Activated T-helper 9 cell treated with anti-CD3 and anti-CD28 coated beads, Interleukin-2, amount 50 U/mL, for 16 hours (primary cell): ENCODE results near the gene DDX1.

Experiments
- DNase-seq: peaks from one replicate; pipeline ENCODE4 v3.0.0-alpha.2; 2020; ENCODE audit warnings: low read depth

Gene DDX1

DNA sequence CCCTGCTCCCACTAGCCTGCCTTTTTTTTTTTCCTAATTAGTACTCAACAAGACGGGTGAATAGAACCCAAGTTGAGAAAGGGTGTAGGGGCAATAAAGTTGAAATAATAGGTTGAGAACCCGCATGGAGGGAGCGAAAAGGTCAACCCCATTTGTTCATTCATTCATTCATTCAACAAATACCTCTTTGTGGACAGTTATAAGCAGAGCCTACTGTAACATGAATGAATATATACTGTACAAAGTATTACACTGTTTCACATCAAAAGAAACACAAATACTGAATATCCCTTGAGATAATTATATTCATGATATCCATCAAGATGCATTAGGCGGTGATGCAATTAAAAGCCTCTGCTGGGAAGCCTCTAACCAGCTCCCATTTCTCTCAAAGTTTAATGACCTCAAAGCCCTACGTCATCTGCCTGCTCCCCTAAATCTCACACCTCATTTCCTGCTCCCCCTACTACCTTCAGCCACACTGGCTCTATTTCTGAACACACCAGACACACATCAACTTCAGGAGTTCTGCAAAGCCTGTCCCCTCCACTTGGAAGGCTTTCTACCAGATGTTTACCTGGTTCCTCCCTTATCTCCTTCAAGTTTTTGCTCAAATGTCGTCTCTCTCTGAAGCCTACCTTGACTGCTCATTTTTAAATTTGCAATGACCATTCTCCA is 29.2 kb upstream of the DDX1 start:
- DNase-seq: no peak

DNA sequence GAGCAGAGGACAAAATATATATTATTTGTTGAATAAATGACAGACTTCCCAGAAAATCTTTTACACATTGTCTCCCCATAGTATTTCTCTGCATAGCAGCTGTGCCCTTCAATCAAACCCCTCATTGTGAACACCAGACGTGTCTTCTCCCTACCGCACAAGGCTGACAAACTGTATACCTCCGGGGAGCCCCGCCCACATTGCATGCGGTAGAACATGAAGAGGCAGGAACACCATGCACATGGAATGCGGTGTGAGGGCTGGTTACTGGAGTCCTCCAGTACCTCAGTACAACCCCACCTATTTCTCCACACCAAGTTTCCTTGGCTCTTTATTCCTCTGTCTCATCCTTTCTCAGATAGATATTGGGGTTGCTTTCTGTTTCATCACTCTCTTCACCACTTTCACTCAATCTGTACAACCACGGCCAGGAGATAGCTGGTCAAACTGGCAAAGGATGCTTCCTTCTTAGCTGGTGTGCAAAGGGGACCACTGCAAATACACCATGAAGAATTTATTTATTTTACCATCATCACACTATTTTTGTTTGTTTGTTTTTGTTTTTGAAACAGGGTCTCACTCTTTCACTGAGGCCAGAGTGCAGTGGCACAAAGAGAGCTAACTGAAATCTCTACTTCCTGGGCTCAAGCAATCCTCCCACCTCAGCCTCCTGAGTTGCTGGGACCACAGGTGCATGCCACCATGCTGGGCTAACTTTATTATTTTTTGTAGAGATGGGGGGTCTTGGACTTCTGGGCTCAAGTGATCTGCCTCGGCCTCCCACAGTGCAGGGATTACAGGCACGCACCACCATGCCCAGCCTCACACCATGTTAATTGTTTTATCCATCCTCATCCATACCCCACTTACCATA is 28.2 kb upstream of the DDX1 start:
- no peak for DNase-seq

DNA sequence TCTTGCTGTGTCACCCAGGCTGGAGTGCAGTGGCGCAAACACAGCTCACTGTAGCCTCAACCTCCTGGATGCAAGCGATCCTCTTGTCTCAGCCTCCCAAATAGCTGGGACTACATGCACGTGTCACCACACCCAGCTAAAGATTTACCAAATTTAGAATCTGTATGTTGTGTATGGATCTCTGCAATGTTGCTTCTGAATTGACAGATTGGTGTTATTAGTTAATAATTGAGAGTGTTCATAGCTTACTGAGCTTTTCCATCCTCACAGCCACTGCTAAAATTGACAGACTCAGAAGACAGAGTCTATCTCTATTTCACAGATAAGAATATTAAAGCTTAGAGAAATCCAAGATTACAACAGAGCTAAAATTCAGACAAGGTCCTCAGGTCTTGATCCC is 26.3 kb upstream of the DDX1 start:
- DNase-seq: no peak

DNA sequence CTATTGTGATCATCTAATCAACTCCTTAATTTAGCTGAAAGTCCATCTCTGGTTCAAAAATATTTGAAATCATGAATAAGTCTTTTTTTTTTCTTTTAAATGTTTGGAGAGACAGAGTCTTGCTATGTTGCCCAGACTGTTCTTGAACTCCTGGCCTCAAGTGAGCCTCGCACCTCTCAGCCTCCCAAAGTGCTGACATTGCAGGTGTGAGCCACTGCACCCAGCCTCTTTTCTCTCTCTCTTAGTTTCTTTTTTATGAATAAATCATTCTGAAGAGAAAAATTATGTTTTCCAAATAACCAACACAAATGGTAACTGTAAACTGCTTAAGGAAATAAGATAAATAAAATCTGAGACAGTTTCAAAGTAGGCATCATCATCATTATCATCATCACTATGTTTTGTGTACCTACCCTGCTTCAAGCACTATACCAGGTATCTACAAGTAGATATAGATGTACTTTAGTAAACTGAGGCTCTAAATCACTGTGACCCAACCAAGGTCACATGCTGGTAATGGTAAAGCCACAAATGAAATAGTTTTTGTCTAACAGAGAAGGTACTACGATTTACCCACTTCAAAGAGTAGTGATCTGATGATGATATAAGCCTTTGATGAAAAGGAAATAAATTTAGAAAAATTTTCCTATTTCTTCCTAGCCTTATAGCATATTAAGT is 25.5 kb upstream of the DDX1 start:
- no peak for DNase-seq

DNA sequence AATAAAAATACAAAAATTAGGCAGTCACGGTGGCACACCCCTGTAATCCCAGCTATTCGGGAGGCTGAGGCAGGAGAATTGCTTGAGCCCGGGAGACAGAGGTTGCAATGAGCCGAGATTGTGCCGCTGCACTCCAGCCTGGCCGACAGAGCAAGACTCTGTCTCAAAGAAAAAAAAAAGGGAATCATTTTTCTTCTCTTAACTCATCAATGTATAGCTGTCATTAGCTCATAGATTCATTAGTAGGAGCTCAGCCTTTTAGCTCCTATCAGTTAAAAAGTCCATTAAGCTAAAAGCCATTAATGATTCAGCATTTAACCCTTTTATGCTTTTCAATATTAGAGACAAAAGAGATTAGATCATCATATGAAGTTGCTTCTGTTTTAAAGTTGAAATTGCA is 24.8 kb upstream of the DDX1 start:
- DNase-seq: no peak

DNA sequence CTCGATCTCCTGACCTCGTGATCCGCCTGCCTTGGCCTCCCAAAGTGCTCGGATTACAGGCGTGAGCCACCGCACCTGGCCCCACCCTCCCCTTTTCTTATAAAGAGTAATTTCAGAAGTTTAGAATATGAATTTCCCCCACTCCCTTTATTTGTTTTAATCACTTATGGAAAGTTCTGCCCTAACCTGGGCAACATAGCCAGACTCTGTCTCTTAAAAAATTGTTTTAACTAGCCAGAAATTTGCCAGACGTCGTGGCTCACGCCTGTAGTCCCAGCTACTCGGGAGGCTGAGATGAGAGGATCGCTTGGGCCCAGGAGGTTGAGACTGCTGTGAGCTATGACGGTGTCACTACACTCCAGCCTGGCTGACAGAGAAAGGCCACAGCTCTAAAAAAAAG is 22.8 kb upstream of the DDX1 start:
- DNase-seq: no peak

DNA sequence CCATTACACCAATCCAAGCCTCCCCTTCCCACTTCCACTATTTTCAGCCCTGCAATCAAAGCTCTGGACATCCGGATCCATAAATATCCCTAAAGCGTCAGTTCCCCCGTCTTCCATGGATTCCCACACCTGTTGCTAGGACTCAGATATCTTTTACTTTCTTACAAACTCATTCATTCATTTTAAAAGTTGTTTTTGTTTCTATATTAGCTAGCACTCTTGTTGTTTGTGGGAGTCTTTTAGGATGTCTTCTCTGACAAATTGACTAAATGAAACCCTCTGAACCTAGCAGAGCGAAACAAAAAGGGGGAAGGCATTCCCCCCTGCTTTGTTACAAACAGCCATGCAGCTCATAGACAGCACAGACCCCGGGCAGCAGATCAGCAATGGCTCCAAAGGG is 21.6 kb upstream of the DDX1 start:
- no peak for DNase-seq

DNA sequence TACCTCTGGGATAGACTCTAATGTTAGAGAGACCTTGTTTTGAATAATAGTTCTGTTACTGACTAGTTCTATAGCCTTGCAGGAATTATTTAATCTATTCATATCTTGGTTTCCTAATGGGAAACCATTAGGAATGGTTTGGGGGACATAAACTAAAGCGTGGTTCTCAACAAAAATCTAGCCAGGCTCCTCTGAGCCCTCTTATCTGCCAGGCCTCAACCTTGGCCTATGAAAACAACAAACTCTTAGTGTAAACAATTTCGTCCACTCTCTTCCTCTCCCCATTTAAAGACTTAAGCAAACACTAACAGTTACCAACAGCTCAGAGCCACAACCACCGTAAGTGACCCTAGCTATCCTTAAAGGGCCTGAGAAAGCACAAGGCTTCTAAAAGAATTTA is 19.9 kb upstream of the DDX1 start:
- no peak for DNase-seq

DNA sequence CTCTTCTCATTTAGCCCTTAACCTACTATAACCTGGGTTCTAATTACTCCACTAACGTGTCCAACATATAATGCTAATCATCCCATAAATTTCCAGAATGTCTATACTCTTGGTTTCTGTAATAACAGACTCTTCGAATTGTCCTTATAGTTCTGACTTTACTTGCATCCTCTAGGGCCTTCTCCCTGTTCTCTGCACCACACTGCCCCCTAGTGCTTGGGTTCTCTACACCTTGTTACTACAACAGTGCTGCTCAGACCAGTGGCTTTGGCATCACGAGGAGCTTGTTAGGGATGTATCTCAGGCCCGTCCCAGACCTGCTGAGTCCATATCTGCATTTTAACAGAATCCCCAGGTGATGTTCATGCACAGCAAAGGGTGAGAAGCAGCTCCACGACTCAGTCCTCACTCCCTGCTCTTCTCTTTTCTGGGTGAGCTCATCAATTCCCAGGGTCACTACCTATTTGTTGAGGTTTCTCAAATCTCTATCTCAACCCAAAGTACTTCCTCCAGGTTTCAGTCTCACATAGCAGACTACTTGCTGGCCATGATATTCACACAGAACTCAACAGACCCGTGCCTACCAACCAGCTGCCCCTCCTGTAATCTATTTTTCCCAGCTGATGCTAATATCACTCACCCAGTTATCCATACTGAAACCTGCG is 14.5 kb upstream of the DDX1 start:
- DNase-seq: peak; percentile 76

DNA sequence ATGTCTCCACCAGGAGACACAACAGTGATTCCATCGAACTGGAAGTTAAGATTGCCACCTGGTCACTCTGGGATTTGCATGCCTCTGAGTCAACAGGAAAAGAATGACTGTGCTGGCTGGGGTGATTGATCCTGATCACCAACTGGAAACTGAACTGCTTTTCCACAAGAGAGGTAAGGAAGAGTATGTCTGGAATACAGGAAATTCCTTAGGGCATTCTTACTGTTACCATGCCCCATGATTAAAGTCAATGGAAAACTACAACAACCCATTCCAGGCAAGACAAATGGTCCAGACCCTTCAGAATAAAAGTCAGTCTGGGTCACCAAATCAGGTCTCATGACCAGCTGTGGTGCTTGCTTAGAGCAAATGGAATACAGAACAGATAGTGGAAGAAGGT is 12.0 kb upstream of the DDX1 start:
- no peak for DNase-seq

DNA sequence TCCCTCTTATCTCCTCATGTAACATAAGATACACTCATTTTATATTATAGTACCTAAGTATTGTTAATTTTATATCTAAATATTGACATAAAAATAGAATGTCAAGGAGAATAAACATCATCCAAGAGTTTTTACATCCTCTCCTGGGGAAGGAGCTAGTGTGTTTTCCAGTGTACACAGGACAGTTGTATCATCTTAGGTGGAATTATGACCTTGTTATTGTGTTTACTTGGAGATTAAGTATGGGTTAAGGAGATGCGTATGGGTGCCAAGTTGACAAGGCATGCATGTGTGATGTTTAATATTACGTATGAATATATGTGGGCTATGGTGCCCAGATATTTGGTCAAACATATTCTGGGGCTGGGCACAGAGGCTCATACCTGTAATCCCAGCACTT is 11.2 kb upstream of the DDX1 start:
- no peak for DNase-seq

DNA sequence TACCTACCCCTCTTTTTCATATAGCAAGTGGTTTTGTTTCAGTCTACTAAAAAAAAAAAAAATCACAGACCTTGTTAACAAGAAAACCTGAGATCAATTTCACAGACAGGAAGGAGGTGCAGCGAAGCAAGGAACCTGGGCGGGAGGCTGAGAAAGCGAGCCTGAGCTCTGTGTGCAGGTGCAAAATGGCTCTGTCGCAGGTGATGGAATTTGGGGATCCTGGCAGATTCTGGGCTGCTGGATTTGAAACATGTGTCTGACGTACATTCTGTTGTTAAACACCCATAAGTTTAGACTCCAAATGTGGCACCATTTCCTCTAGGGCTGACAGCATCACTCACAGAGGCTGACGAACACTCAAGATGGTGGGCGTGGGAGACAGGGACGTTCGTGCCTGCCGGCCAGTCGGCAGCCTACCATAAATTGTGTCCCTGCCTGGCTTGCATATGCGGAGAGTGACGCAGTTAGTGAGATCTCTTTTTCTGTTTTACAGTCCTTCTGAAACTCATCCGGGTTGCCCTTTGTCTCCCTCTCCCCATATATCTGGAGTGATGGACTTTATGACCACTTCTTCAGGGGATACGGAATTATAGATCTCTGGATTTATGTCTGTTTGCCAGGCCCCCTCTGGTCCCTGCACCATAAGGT is 8.8 kb upstream of the DDX1 start:
- no peak for DNase-seq

DNA sequence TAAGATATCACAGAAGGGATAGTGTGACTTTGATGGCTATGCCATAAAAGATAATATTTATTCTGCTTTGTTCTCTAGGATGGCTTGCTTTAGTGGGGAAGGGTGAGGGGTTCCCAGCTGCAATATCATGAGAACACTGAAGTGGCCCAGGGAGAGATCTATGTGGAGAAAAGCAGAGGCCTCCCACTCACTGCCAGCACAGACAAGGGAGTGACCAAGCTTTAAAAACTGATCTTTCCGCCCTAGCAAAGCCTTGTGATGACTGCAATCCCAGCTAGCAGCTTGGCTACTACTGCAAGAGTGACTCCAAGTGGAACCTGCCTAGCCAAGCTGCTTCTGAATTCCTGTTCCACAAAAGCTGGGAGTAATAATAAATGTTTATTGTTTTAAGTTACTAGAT is 7.8 kb upstream of the DDX1 start:
- no peak for DNase-seq

DNA sequence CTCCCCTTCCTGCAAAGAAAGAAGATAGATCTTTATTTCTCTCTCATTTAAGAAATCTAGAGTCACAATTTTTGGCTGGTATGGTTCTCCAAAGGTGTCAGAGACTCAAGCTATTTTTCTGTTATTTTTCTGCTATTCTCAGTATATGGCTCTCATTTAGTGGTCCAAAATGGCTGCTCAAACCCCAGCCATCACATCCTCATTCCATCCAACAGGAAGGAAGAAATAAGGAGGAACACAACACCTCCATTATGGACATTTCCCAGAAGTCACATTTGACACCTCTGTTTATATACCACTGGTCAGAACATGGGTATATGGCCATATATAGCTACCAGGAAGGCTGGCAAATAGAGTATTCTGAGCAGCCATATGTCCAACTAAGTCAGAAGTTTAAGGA is 7.4 kb upstream of the DDX1 start:
- no peak for DNase-seq

DNA sequence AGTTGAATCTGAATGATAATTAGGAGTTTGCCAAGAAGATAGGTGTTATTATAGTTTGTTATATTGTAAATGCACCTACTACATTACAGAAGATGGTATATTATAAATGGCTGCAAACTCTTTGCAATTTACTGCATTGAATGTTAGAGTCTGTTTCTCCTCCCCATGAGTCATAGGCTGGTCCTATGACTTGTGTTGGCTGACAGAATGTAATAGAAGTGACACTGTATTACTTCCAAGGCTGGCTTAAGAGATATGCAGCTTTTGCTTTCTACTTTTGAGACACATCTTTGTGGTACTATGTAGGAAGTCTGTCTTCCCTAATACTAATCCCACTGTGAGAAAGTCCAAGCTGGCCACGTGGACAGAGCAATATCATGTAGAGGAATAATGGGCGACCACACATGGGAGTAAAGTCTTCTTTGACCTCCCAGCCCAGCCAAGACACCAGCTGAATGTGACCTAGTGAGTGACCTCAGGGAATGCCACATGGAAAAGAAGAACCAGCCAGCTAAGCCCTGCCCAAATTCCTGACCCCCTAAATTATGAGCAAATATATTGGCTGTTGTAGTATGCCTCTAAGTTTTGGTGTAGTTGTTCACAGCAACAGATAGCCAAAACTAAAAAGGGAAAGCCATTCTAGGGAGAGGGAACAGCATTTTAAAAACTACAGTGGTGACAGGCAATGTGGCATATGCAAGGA is 6.8 kb upstream of the DDX1 start:
- no peak for DNase-seq

DNA sequence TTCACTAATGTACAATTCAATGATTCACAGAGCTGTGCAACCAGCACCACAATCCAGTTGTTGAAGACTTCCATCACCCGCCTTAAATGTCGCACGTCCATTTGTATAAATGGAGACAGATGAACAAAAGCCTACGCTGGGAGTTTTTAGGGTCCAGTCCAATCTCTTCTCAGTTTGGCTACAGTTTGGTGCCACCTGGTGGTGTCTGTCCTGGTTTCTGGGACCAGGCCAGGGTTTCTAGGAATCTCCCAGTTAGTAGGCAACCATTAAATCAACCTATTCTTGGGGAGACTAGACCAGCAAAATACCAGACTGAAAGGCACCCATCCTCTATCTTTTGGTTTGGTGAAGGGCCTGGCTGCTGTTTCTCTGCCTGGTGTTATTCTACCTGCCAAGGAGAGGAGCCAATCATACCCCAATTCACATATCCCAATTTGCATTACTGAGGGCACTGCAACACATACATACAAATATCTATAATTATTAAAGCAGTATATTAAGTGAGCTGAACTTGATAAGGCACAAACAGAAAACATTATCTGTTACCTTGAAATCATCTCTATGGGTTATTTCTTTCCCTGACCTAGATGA is 3.2 kb upstream of the DDX1 start:
- DNase-seq: no peak

DNA sequence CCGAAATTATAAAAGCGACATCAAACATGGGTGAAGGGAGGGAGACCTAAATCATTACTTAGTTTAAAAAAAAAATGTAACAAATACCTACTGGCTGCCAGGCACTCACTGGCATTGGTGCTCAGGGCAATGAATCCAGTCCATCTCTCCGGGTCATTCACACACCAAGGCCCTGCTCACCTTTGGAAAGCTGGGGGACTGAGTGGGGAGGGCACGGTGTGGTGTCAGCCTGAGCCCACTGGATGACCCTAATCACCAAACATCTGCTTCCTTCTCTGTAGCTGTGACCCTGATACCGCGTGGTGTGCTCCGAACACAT is 336 bp upstream of the DDX1 start:
- DNase-seq: no peak

DNA sequence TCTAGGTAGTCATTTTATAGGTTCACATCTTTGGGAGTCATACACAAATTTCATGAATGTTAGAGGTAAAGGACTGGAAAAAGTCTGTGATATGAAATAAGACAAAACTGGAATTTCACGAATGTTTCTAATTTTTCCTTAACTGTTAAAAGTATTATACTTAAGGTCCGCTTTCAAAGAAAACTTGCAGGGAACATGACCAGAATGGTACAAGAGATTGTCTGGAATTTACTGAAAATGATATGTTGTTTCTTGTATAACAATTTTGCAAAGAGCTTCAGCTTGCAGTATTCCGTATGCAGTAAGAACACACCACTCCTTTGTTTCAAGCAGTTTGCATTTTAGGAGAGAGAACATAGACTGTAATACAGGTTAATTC is 1.6 kb downstream of the DDX1 start:
- no peak for DNase-seq

DNA sequence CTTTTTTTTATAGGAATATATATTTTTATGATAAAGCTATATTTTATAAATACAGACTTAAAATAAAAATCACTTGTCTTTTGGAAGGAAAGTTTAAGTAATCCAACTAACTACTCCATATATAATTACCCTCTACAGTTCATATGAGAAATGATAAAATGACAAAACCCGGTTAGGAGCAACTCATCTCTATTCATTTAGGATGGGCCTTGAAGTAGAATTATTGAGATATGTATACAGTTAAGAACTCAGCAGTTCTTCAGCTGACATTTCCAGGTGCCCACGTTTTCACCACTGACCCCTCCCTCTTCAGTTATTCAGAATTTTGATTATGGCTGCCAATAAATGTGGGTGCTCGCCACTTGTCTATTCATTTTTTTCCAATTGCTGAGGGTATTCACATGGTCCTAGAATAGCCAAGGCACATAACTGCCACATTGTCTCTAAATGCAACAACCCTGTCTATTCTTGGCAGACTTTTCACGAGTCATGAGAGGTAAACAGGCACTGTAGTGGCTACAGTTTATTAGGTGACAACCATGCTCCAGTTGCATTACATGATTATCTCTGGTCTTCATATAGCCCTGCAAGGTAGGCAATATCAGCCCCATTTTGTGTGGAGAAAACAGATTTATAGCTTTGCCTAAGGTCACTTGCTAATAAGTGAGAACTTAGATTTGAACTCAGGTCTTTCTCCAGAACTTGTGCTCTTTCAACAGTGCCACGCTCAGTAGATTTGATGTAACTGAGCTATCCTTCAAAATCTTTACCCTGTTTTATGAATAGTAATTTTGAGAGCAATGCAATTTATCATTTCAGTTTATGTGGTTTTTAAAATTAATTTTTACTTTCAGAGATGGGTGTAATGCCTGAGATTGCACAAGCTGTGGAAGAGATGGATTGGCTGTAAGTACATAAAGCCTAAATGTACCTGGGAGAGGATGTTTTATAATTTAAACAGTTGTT is 2.9 kb downstream of the DDX1 start:
- no peak for DNase-seq

DNA sequence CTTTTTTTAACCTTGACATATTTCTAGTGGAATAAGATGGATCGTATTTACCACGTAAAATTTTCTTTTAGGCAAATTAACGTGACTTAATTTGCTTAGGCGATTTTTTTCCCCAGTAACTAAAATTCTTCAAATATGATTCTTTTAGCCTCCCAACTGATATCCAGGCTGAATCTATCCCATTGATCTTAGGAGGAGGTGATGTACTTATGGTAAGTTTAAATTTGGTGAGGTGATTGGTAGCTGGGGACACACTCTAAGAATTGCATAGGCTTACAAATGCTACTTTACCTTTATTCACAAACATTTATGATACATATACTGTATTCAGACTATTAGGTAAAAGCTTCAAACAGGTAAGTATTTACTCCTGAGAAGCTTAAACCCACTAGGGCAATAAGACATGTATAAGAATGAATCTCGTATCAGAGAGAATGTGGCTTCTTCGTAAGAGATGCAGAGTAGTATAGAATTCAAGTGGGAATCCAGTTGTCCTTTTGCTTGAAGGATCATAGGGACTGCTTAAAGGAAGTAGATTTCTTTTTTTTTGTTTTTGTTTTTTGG is 3.8 kb downstream of the DDX1 start:
- no peak for DNase-seq
